HepG2 (cell line): Measurements from ENCODE around the gene ARL4C. TPM values are rescaled to one million over a fixed set of nuclear protein-coding genes. Genes with fewer than 3 reads are reported as not detected.

Experiments used
- ATAC-seq: fragments of 200-7000 bp; cut with Tn5 transposase; 3 replicates; pipeline ENCODE4 v1.9.1; 2020; ENCODE audit warnings: mild to moderate bottlenecking, moderate library complexity
- BruUV-seq: library from RNA; stranded (reverse); fragments of 400-500 nt; replicated peaks from 2 replicates; lab custom pipeline; 2021; lab: Mats Ljungman, UMichigan
- CTCF ChIA-PET: fragments of 300-600 bp; formaldehyde crosslinking; extraction: SDS; loops from one replicate; lab custom pipeline; 2021; ENCODE audit warnings: low total read pairs, inconsistent platforms, low intra/inter-chr PET ratio; lab: Yijun Ruan, JAX
- POLR2A ChIA-PET: fragments of 350-600 bp; sonication (Branson Sonifier 250); formaldehyde crosslinking; loops from one replicate; lab custom pipeline; 2020; ENCODE audit warnings: antibody characterized with exemption, inconsistent platforms; lab: Yijun Ruan, JAX
- DNase-seq: peaks from one replicate; pipeline ENCODE4 v3.0.0-alpha.2; 2015; ENCODE audit warnings: low spot score
- FAIRE-seq: peaks from 3 replicates; lab custom pipeline; 2011; peaks lifted over from hg19 to GRCh38; lab: Jason Lieb, UNC
- H2AFZ ChIP-seq: one replicate; pipeline ENCODE4 v1.6.1; 2011; ENCODE audit warnings: low read length, inconsistent platforms
- H3K27ac ChIP-seq: fragments of 300-600 bp; 3 replicates; pipeline ENCODE4 v1.8.0; 2011; ENCODE audit warnings: mixed run types, mild to moderate bottlenecking, mixed read lengths, low read length, inconsistent platforms; ENCODE audit not compliant: insufficient read depth; ENCODE audit errors: extremely low read length
- H3K27me3 ChIP-seq, 2 experiments: fragments of 200-600 bp in 1 of 2; 2 replicates in 1 of 2; 3 replicates in 1 of 2; pipeline versions ENCODE4 v1.6.0 to v1.8.0; 2011; ENCODE audit warnings: low read length in 2 of 2, mild to moderate bottlenecking in 2 of 2, moderate library complexity in 2 of 2, inconsistent platforms in 1 of 2; ENCODE audit not compliant: insufficient read depth in 2 of 2, control insufficient read depth in 1 of 2
- H3K36me3 ChIP-seq, 2 experiments: fragments of 200-600 bp in 1 of 2; replicated peaks in 1 of 2; 2 replicates in 1 of 2; 3 replicates in 1 of 2; pipeline versions ENCODE4 v1.5.1 to v1.8.0; 2011; ENCODE audit warnings: low read length in 2 of 2, inconsistent platforms in 1 of 2; ENCODE audit not compliant: insufficient read depth in 2 of 2, control insufficient read depth in 1 of 2
- H3K4me1 ChIP-seq: 2 replicates; pipeline ENCODE4 v1.5.1; 2012; ENCODE audit warnings: low read length, inconsistent platforms; ENCODE audit not compliant: insufficient read depth
- H3K4me2 ChIP-seq: 2 replicates; pipeline ENCODE4 v1.6.0; 2011; ENCODE audit warnings: low read depth, low read length, inconsistent platforms
- H3K4me3 ChIP-seq, 3 experiments: fragments of 200-600 bp in 1 of 3; sonication (generic), shearing (Covaris generic) in 1 of 3; replicated peaks in 1 of 3; 2 replicates each; pipeline ENCODE4 v1.5.1; 2011 to 2016; ENCODE audit warnings: low read length in 3 of 3, inconsistent platforms in 2 of 3, low read depth in 2 of 3, mild to moderate bottlenecking in 2 of 3, control low read depth in 1 of 3, mixed read lengths in 1 of 3; ENCODE audit not compliant: insufficient read depth in 1 of 3
- H3K79me2 ChIP-seq: one replicate; pipeline ENCODE4 v1.6.1; 2011; ENCODE audit warnings: low read length, inconsistent platforms; ENCODE audit not compliant: insufficient read depth
- H3K9ac ChIP-seq: 2 replicates; pipeline ENCODE4 v1.6.0; 2011; ENCODE audit warnings: mild to moderate bottlenecking, low read depth, low read length, inconsistent platforms; ENCODE audit not compliant: insufficient read depth
- H3K9me3 ChIP-seq: 2 replicates; pipeline ENCODE4 v1.5.1; 2012; ENCODE audit warnings: mild to moderate bottlenecking, low read length
- H4K20me1 ChIP-seq: 2 replicates; pipeline ENCODE4 v1.6.0; 2011; ENCODE audit warnings: inconsistent platforms, mild to moderate bottlenecking, low read length, moderate library complexity; ENCODE audit not compliant: insufficient read depth
- ETS1 ChIP-seq: sonication (generic); formaldehyde crosslinking; IDR thresholded peaks from 2 replicates; pipeline ENCODE4 v1.4.0; 2020; ENCODE audit warnings: missing genetic modification reagents
- FOXK2 ChIP-seq: fragments of 450-650 bp; IDR thresholded peaks from 2 replicates; pipeline ENCODE4 v1.6.1; 2016
- NFAT5 ChIP-seq: sonication (generic); formaldehyde crosslinking; IDR thresholded peaks from 2 replicates; pipeline ENCODE4 v1.4.0; 2020; ENCODE audit warnings: missing genetic modification reagents
- NFRKB ChIP-seq: fragments of 450-650 bp; IDR thresholded peaks from 2 replicates; pipeline ENCODE4 v1.6.1; 2017
- SMARCC2 ChIP-seq: fragments of 450-650 bp; IDR thresholded peaks from 2 replicates; pipeline ENCODE4 v1.6.1; 2017; ENCODE audit warnings: antibody characterized with exemption, mild to moderate bottlenecking
- ZC3H13 ChIP-seq: sonication (generic); formaldehyde crosslinking; IDR thresholded peaks from 2 replicates; pipeline ENCODE4 v1.8.1; 2023; ENCODE audit warnings: mild to moderate bottlenecking, missing genetic modification reagents, moderate library complexity
- ZFP36L2 ChIP-seq: sonication (generic); formaldehyde crosslinking; IDR thresholded peaks from 2 replicates; pipeline ENCODE4 v1.4.0; 2020; ENCODE audit warnings: missing genetic modification reagents
- ZHX1 ChIP-seq: sonication (generic); formaldehyde crosslinking; IDR thresholded peaks from 2 replicates; pipeline ENCODE4 v1.8.1; 2022; ENCODE audit warnings: low read depth, mild to moderate bottlenecking, missing genetic modification reagents
- ZNF121 ChIP-seq: sonication (generic); formaldehyde crosslinking; IDR thresholded peaks from 2 replicates; pipeline ENCODE4 v1.5.0; 2020; ENCODE audit warnings: mild to moderate bottlenecking, missing genetic modification reagents
- ZNF362 ChIP-seq: sonication (generic); formaldehyde crosslinking; IDR thresholded peaks from 2 replicates; pipeline ENCODE4 v1.4.0; 2020; ENCODE audit warnings: missing genetic modification reagents, mild to moderate bottlenecking, borderline replicate concordance
- WGBS: methylation state at CpG from one replicate; pipeline ENCODE4 v1.1.6; 2017; ENCODE audit warnings: low lambda C conversion rate; 5-methylcytosine and 5-hydroxymethylcytosine counted together
- in situ Hi-C: cut with HindIII; loops from 2 replicates; pipeline ENCODE4 v1.10.0; 2017; ENCODE audit warnings: low pct_unique_long_range_greater_than_20kb; ENCODE audit not compliant: extremely low pct_ligation_motif_present
- intact Hi-C: fragments of 100-400 bp; cut with micrococcal nuclease; formaldehyde crosslinking; loops from one replicate; pipeline ENCODE4 v1.10.0; 2022; ENCODE audit not compliant: unreplicated experiment
- polyA plus RNA-seq, 8 experiments: library from polyadenylated mRNA; depleted of rRNA in 3 of 8; stranded (reverse) in 7 of 8; unstranded in 1 of 8; fragments of >200 nt; fragmentation: Illumina TruSeq in 4 of 8; extraction: Trizol in 4 of 8; gene quantifications; 2 replicates each; pipeline versions ENCODE4 v1.2.1 to v1.2.3, GENCODE V29; 2011 to 2016; ENCODE audit warnings: low read depth in 4 of 8, missing spikeins in 1 of 8, mixed read lengths in 1 of 8; ENCODE audit not compliant: insufficient read depth in 1 of 8
- total RNA-seq, 5 experiments: library from RNA; depleted of rRNA; stranded (reverse); fragments of >200 nt; fragmentation: Illumina TruSeq; extraction: Trizol; gene quantifications; 2 replicates each; pipeline ENCODE4 v1.2.3, GENCODE V29; 2016; ENCODE audit warnings: low read depth in 1 of 5

The ARL4C gene
- total and polyA plus RNA-seq, 2 of the 13 experiments (the other 11 are each of a cell fraction or from before 2014, with no cell fraction given), result 0.07 to 0.15 TPM

GRCh38 chr2:234480337-234480736, 16.5 kb downstream of the ARL4C start:
- Histone ChIP-seq H3K4me1 (no peaks in the 10 kb centered on the region), H3K27ac (no peak overlapping the region), H3K9ac (no peak overlapping the region), H3K27me3 (peaks cover 0 to 2% of the 10 kb centered on the region in 2 experiments; a peak in 1 of 5 replicates), H3K4me3 (no peak overlapping the region), H3K36me3 (no peaks in the 10 kb centered on the region), H2AFZ (no peak overlapping the region), H3K79me2 (no peaks in the 10 kb centered on the region), H3K4me2 (no peak overlapping the region), H4K20me1 (no peaks in the 10 kb centered on the region), H3K9me3 (no peaks in the 10 kb centered on the region)
- FAIRE-seq, result no peak
- ChIA-PET CTCF (no interaction called here), POLR2A (no interaction called here)
- no peak for ATAC-seq
- in situ Hi-C loops (no loop called here), intact Hi-C loops (no loop called here)
- no peak for DNase-seq
- no TSS peak for BruUV-seq
- WGBS, result 34% methylated on average over 3 of the region's 3 CpGs
- TF ChIP-seq NFRKB (no peak), ZNF121 (CRISPR knock-in tag) (no peak), NFAT5 (CRISPR knock-in tag) (no peak), ZFP36L2 (CRISPR knock-in tag) (no peak), SMARCC2 (no peak), ZC3H13 (CRISPR knock-in tag) (no peak), ZHX1 (no peak), FOXK2 (no peak), ZNF362 (CRISPR knock-in tag) (no peak), ETS1 (no peak)
